Measurements from ENCODE around the gene TRAT1.
"Not testable (repeated sequence)": the region's sequence is repeated elsewhere in the genome, so short reads cannot be mapped to it uniquely, and the experiment has no call there.

The TRAT1 gene, protein sequence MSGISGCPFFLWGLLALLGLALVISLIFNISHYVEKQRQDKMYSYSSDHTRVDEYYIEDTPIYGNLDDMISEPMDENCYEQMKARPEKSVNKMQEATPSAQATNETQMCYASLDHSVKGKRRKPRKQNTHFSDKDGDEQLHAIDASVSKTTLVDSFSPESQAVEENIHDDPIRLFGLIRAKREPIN

DNA sequence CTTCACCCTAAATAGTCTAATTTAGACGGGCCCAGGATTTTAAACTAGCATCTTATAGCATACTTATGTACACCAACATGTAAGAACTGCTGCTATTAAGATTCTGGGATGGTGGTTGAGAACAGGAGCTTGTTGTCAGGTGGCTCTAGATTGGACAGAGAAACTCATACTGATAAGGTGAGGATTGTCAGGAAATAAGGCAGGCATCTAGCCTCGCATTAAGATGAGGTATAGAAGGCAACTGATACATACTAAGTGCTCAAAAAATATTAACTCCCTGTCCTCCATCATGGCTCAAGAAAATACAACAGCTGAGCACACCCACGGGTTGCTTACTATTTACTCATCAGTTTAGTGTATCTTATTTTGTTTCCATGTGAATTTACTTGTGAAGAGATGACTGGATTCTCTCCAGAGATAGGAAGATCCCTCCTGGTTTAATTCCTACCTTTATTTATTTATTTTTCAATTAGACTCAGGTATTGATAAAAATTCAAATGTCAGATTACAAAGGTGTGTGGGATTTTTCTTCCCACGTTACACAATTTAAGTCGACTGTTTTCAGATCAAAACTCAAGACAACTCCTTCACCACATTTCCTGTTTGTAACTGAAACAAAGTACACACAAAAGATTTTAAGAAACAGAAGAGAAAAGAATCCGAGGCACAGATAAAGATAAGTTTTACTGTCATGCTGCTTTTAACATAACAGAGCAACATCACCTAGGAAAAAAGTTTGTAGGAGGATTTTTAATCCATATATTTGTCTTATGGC is at the start of gene TRAT1:
Gene TRAT1, plus strand, starts transcription at position 664 of the 775 bp plus-strand sequence. CDS start 142 bp downstream, outside the sequence.
- DNase-seq = no peak

DNA sequence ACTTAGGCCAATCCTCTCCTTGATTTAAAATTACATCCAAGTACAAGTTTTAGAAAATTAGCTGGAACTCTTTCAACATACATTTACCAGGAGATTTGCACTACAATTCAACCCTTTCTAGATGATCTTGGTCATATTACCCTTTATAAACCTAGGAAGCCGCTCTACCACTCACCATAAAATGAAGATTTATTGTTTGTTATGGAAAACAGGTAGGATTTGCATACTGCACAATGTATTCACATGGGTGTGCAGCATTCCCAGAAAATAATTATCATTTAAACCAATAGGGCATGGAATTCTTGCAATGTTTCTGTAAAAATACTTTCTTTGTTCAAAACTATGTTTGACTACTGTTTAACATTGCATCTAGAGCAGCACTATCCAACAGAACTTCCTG is 46.9 kb upstream of the TRAT1 start:
- no peak for DNase-seq

DNA sequence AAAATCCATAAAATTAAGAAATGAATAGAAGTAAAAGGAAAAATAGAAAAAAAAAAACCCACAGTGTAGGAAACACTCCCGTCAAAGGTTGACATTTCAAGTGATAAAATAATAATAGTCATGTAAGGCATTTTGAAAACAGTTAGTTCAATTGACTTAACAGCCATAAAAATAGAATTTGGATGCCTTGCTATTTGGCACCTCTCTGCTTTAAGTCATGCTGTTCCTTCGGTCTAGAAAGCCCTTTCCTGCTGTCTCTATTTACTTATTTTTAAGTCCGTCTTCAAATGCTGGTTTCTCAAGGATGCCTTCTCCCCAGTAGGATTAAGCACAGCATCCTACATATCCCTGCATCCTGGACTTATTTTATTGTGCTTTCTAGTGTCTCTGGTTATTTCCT is 43.1 kb upstream of the TRAT1 start:
- DNase-seq = no peak

DNA sequence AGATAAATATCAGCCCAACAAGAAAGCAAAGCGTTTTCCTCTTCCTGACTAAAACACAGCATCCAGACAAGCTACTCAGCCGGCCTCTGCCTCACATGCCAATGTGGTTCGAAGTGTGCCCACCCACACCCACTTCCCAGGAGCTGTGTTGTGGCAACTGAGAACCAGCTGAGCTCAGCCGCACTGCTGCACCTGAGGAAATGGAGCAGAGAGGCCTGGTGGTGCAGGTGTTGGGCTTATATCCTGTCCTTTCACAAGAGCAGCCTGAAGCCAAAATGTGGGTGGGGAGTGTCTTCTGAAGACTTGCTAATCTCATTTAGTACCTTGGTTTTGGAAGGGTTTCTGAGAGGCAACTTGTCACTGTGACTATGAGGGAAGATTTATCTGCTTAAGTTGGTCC is 42.4 kb upstream of the TRAT1 start:
- no peak for DNase-seq

DNA sequence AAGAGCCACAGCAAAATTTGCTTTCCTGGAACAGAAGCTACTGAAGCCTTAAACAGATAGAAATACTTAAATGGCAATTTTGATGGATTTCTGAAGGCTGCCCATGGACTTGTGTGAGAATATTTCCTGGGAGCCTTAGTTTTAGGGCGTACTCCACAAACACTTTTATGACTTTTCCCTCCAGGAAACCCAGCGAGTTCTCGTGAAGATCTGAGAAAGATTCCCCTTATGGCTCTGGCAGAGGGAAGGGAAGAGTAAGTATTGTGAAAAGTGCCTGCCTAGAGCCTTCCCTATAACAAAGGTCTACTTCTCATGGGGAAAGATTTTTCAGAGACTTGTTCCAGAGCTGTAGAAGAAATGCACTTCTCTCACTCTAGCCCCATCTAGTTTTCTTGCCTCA is 31.1 kb upstream of the TRAT1 start:
- DNase-seq = no peak

DNA sequence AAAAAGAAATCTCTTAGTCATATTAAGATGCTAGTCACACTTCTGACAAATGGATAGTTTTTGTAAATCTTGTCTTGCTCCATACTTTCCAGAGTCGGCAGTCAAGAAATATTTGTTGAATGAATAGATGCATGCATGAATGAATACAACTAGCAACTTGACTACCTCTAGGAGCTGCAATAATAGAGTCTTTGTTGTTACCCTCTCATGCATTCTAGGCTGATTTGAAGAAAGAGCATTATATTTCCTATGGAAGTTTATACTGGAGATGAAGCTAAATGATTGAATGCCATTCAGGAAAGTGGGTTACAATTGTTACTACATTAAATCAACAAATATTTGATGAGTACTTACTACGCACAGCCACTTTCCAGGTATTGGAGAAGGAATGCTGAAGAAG is 18.1 kb upstream of the TRAT1 start:
- DNase-seq = no peak

DNA sequence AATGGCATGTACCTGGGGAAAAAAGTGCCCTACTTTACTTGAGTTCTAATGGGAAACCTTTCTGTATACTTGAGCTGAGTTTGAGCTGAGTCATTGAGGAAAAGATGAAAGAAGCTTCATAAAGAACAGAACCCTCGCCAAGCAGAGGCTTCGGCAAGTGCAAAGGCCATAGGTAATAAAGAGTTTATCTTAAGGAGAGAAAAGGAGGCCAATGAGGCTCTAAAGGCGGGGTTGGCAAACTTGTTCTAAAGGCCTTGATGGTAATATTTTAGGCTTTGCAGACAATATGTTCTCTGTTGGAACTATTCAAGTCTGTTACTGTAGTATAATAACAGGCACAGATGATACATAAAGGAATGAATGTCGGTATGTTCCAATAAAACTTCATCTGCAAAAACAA is 17.6 kb upstream of the TRAT1 start:
- DNase-seq = no peak

DNA sequence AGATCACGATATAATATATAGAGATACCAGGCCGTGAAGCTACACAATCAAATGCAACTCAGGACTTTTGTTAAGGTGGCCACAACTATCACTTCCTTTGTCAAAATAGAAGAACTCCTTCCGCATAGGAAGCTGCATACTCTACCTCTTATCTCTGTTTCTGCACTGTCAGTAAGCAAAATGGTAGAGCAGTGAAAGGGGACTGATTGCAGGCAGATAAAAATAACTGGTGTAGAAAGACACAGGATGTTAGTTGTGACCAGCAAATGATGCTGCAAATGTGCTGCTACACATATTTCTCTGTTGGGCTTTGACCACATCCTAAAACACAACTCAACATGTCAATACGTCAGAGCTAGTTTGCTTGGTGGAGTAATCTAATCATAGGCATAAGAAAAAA is 16.3 kb upstream of the TRAT1 start:
- no peak for DNase-seq

DNA sequence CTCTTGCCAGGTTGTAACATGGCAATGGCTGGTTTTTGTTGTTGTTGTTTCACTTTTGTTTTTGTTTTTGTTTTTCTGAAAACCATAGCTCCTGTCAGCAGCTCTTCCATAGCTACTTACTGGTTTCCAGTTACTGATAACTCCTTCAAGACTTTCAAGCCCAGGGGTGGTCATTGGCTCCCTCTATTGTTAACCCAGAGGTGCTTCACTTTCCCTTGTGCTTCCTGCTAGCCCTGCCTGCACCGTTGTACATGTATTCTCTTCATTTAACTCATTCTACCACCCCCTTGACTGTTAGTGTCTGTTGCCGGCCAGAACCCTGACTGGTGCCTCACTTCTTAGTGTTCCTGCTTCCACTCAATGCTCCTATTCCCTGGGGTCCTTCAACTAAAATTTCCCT is 4.2 kb upstream of the TRAT1 start:
- DNase-seq = peak; percentile 13 to 74

DNA sequence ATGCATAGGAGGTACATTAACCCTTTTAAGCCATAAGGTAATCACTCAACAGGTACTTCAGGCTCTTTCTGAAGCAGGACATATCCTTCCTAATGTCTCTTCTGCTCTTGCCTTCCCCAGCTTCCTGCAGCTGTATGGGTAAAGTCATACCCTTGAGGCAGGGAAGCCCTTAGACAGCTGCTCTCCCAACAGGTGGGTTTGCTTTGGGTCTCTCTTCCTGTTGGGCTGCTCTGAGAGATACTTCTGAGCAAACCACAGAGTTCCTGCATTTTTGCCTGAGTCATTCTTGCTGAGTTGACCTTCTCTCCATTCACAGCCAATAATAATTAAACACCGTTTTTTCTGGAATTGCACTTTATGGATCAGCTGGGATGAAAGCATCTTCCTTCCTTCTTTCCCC is 2.0 kb upstream of the TRAT1 start:
- no peak for DNase-seq

DNA sequence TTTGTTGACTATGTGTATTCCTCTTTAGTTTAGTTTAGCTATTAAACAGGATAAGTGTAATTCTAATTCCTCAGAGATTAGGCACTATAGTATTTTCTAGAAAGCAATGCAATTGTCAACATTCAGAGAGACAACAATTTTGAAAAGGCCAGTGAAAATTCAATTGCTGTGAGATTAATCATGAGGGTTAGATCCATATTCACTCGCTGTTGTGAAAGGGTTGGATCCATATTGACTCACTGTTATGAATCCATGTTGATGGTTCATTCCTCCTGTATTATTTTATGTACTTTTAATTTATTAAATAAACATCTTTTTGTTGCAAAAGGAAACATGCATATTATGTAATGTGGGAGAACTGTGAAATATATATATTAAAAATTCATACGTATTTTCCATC is 641 bp downstream of the TRAT1 start:
- DNase-seq = no peak

DNA sequence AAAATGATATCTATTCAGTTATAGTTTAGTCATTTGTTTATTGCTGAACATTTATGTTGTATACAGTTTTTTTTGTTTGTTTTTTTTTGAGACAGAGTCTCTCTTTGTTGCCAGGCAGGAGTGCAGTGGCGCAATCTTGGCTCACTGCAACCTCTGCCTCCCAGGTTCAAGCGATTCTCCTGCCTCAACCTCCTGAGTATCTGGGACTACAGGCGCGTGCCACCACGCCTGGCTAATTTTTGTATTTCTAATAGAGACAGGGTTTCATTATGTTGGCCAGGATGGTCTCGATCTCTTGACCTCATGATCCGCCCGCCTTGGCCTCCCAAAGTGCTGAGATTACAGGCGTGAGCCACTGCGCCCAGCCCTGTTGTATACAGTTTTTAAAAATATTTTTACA is 1.2 kb downstream of the TRAT1 start:
- not testable (repeated sequence) for DNase-seq

DNA sequence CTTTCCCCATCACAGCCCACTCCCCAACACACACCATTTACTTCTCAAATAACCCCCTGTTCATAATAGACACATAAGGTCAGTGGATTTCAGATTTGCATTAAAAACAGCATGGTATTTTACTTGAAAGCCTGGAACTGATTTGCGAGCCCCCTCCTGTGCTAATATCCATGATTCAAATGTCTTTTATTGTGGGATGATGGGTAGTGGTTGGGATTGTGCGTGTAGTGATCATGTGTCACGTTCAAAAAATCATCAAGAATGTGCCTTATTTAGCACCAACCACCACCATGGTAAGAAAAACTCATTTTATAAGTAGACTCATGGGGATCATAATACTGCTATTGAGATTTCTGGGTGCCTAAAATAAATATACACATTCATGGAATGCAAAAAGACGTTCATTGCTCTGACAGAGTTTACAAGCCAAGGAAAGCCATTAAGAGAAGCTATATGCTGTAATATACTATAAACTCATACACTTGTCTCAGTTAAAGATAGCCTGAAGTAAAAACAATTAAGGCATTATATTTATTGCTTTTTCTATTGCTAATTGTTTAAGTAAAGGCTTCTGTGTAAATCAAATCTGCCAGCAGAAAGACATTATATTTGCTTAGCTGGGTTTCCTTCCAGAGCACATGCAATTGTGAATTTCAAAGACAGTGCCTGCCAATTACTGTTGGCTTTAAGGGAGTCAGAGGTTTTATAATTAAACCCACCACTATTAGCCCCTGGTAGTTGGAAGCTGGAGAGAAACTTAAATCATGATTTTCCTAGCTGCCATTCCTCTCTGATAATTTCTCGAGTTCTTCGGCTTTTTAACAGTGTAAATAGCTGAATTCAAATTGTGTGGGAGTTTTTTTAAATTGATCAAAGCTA is 4.0 kb downstream of the TRAT1 start:
- DNase-seq = no peak

DNA sequence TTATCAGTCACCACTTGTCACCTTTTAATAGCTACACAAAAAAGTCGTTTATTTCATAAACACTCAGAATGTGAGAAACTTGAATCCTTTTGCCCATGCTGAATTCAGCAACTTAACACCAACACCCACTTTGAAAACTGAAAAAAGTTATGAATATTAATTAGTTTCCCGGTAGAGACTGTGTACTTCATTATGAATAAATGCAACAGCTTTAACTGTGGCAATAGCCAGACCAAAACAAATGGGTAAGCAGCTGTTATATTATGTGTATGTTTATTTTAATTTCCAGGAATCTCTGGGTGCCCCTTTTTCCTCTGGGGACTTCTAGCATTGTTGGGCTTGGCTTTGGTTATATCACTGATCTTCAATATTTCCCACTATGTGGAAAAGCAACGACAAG is 7.8 kb downstream of the TRAT1 start:
- DNase-seq = no peak

DNA sequence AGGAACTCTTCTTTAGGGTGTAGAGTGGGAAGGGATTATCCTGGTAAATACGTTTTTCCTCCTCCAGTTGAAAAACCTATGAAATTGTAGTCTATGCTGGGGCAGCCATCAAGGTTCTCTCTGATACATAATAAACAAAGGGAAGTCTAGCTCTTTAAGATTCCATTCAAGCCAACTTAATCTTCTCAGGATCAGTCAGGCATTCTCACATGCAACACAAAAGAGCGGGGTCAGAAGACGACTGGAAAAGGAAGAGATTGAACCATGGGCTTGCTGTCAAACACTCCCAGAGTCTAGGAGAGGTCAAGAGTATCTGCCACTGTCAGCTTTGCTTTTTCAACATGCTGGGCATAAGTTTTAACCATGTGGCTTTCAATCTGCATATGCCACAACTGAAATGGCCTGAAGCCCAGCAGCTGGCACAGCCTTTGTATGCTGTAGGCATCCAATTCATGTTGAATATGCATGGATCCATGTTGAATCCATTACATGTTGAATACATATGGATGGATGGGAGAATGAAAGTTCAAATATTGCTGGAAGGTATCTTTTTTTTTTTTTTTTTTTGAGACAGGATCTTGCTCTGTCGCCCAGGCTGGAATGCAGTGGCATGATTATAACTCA is 8.5 kb downstream of the TRAT1 start:
- DNase-seq = no peak

DNA sequence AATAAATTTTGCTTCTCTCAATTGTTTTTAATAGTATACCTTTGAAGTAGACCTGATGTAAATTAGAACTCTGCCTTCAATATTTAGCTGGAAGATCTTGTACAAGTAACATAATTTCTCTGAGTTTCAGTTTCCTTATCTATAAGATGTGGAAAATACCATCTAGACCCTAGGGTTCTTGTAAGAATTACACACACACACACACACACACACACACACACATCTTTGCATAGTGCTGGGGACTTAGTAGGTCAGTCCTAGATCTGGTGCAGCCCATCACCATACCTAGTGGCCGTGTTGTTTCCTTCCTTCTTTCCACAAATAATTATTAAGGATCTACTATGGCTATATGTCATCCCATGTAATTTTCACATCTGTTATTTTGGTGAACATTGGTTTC is 11.0 kb downstream of the TRAT1 start:
- DNase-seq = no peak

DNA sequence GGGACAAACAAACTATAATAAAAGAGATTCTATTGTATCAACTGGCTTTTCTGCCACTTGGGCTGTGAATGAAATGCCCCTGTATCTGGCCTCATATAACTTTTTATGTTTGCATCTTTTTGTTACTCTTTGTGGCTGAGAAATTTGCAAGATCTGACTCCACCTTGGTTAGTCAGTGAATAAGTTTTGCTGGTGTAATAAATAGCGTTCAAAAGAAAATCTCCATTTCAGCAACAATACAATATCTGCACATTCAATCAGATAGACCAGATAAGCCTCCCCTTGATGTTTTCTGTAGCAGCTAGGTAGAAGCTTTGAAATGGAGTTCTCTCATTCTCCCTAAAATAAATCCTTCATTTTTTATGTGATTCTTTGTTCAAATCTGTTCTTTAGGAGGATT is 12.0 kb downstream of the TRAT1 start:
- no peak for DNase-seq

DNA sequence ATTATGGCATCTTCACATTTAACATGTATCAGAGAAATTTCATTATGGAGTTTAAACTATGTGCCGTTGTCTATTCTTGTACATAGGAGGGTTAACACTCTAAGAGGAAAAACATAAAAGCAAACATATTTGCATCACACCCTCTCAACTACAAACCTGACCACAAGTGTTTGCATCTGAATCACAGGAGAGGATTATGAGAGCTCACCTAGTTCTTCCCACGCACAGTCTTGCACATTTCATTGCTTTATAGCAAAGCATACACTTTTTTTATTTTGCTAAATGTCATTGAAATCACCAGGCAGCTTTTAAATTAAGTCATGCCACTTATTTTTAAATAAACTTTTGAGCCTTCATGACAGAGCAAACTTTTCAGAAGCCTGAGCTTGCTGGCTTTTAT is 12.5 kb downstream of the TRAT1 start:
- DNase-seq = no peak

DNA sequence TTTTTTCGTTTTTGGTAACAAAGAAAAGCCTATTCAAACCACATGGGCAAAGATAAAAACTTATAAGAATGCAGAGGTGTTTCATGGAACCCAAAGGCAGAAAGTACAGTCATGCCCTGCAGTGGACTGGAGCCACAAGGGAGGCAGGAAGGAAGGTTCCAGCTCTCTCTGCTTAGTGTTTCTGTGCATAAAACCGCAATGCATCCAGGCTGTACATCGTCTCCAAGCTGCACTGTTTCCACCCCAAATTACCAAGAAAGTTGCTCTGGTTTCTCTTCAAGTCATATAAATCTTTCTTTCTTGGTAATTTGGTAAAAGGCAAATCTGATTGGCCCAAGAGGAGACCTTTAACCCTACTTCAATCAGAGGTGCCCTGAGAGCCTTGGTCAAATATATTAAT is 15.8 kb downstream of the TRAT1 start:
- no peak for DNase-seq

DNA sequence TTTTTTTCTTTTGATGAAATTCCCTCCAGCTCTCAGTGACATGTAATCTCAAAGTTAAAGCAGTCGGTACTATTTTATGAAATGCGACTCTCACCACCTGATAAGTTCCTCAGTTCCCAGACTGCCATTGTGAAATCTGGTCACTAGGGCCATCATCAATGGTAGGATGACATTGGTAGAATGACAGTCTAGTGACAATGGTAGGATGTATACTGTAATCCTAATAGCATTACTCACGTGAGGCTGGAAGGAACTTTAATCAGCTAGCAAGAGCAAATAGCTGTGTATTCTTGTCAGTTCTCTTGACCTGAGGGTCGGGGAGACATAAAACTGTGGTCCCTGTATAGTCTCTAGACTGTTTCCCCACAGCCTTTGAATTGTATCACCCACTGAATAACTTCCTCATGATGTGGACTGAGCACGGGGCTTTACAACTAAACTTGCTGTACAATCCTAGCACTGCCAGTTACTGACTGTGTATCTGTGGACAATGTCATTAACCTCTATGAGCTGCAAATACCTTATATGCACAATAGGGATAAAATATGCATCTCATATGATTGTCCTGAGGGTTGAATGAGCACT is 23.2 kb downstream of the TRAT1 start:
- no peak for DNase-seq

DNA sequence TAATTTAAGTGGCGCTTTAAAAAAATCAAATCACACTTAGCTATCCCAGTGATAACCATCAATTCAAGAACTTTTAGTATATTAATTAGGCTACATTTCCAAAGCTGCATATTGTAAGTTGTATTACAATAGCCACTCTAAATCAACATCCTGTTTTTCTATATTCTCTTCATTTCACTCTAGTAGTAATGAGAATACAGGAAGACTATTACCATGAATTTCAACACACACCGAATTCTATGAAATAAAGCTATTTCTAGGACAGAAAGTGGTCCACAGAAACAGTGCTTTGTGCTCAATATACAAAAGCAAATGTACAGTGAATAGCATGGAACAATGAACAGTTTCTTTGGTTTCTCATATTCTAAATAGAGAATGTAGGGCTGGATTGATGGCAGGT is 24.6 kb downstream of the TRAT1 start:
- no peak for DNase-seq

DNA sequence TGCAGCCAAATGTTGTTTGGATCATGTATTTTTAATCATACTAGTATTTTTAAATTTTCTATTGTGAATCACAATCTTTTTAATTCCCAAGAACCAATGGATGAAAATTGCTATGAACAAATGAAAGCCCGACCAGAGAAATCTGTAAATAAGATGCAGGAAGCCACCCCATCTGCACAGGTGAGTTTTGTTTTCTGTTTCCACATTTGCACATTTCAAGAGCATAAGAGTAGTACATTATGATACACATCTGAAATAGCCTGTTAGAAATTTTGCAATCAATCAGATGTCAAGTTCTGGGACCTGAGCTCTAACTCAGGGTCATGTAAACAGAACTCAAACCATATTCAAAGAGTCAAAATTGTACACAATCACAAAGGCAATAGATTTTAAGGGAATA is 26.5 kb downstream of the TRAT1 start:
- no peak for DNase-seq

DNA sequence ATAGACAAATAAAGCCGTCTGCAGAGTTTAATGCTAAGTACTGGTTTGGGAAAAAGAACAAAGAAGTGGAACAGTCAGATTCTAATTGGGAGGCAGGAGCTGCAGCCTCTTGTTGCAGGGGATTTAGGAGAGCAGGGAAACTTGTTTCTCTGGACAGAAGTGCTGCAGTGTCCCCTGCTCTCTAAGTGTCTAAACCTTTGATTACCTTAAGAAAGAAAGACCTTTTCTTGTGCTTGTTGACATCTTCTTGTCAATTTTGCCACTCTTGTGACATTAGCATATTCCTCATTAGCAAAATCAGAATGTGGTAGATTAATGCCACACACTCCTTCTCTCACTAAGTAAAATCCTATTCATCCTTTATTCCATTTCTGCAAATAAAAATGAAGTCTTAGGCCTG is 38.8 kb downstream of the TRAT1 start:
- DNase-seq = no peak

All from NCI-H524 (cell line).